SH-SY5Y (cell line): ENCODE data around the gene SCTR.

Experiments
- GATA2 ChIP-seq: IDR thresholded peaks from 2 replicates; pipeline ENCODE4 v1.6.1; 2011; ENCODE audit warnings: mild to moderate bottlenecking, low read depth, low read length
- GATA3 ChIP-seq: IDR thresholded peaks from 2 replicates; pipeline ENCODE4 v1.6.1; 2011; ENCODE audit warnings: low read depth, mild to moderate bottlenecking, low read length, moderate library complexity

Gene SCTR

GRCh38 chr2:119536707-119537106, 12.4 kb upstream of the SCTR start:
- TF ChIP-seq GATA2 (no peak), GATA3 (no peak)

GRCh38 chr2:119536211-119536610, 11.9 kb upstream of the SCTR start:
- no peak for TF ChIP-seq GATA3
- no peak for TF ChIP-seq GATA2

GRCh38 chr2:119533560-119533959, 9.3 kb upstream of the SCTR start:
- no peak for TF ChIP-seq GATA3
- no peak for TF ChIP-seq GATA2

- TF ChIP-seq GATA3 (no peak), GATA2 (no peak)
Measured at GRCh38 chr2:119531292-119531691, 7.0 kb upstream of the SCTR start.

- TF ChIP-seq GATA2 (no peak), GATA3 (no peak)
Measured at GRCh38 chr2:119527999-119528398, 3.7 kb upstream of the SCTR start.

- TF ChIP-seq GATA2 (no peak), GATA3 (no peak)
Measured at GRCh38 chr2:119525614-119526013, 1.3 kb upstream of the SCTR start.

- TF ChIP-seq GATA3 = no peak
Measured at GRCh38 chr2:119523383-119523951, 816 bp downstream of the SCTR start.

- TF ChIP-seq GATA2 (no peak), GATA3 (no peak)
Measured at GRCh38 chr2:119522671-119523070, 1.6 kb downstream of the SCTR start.

GRCh38 chr2:119521433-119522050, 2.7 kb downstream of the SCTR start:
- no peak for TF ChIP-seq GATA3
- no peak for TF ChIP-seq GATA2

- TF ChIP-seq GATA2 = no peak
- no peak for TF ChIP-seq GATA3
Measured at GRCh38 chr2:119520696-119521432, 3.4 kb downstream of the SCTR start.

GRCh38 chr2:119519057-119519408, 5.2 kb downstream of the SCTR start:
- TF ChIP-seq GATA2 (no peak), GATA3 (no peak)

- no peak for TF ChIP-seq GATA2
- TF ChIP-seq GATA3 = no peak
Measured at GRCh38 chr2:119518401-119519056, 5.8 kb downstream of the SCTR start.

- TF ChIP-seq GATA3 = no peak
- TF ChIP-seq GATA2 = no peak
Measured at GRCh38 chr2:119517433-119517832, 6.8 kb downstream of the SCTR start.

- TF ChIP-seq GATA2 (no peak), GATA3 (no peak)
Measured at GRCh38 chr2:119516121-119516520, 8.2 kb downstream of the SCTR start.

GRCh38 chr2:119513832-119514231, 10.5 kb downstream of the SCTR start:
- TF ChIP-seq GATA3 (no peak), GATA2 (no peak)
